GM21576 (cell line): ENCODE measurements around the gene ANTXR2.

Source experiments
- ATAC-seq: cut with Tn5 transposase; IDR thresholded peaks from one replicate; pipeline ENCODE4 v1.9.1; 2021; ENCODE audit warnings: mild to moderate bottlenecking, moderate library complexity; ENCODE audit not compliant: unreplicated experiment

The ANTXR2 gene

DNA sequence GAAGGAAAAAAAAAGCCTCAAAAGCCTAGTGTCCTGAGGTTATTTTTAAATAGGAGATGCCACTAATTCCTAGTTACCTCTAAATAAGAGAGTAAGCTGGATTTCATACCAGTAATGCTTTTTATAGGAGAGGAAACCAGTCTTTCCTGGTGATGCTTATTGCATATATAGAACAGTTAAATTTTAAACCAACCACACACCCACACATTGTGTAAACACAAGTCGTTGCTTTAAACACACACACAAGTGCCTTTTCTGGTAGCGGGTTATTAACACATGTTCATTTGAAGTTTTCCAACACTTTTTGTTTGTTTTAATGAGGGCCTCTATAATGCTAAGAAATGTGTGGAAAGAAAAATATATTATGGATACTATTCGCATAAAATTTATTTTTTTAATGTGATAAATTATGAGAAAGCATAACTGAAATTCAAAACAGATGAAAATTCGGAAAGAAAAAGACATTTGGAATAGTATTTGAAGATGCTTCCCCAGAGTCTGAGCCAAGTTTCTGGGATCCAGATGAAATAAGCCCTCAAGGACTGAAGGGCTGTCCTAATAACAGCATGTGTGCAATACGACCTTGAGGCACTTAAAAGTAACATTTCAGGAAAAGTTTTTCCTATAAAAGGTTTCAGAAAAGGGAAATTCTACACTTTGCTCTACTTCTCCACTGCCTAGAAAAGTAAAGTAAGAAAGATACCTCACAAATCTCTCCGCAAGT is 2.0 kb downstream of the ANTXR2 start:
- ATAC-seq, result no peak

DNA sequence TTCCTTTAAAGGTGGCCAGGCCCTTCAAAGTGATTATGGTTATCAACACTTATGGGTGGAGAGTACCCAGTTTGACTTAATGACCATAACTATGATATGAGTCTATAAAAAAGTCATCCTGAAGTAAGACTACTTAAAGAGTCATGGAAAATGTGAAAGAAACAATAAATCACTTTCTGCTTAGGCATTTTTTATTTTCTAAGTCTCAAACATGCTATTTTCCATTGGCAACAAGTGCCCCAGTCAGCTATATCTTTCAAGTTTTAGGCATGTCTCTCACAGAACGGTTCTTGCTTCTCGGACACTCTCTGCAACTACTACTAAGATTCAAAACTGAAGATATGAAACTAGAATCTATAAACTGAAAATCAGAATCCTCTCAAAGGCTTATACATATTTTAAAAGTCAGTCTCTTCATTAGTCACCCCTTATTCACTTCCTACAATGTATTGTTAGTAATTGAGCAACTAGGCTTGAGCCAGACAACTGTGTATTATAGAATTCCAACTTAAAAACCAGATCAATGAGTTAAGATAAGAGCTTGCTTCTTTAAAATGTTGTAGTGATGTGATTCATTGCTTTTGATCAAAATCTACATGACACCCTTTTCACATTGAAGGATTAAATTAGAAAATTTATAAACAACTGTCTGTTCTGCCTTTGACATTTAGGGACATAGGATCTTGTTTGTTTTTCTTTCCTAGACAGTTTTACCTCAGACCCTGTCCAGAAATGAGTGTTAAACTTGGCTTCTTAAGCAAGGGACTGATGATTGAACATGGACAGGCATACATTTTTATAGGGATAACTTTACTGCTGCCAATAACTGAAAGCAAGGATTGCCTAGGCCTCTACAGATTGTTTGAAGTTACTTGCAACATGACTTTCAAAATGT is 2.9 kb downstream of the ANTXR2 start:
- ATAC-seq, result peak; percentile 33

- ATAC-seq, result no peak
Measured at GRCh38 chr4:80069108-80069836, 3.8 kb downstream of the ANTXR2 start.

DNA sequence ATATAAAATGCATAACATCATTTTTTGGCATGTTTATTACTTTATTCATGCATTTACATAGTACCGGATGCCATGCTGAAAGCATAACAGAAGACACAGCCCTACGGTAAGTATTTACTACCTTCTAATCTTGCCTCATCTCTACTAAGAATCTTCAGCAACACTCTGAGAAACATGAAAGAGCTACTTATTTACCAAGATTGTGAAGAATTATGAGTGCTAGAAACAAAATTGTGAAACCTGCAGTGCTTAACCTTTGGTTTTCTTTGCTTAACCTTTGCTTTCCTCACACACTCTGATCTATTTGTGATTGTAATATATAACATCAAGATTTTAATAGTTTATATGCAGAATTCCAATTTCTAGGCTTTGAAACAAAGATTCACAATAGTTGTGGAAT is 7.4 kb downstream of the ANTXR2 start:
- ATAC-seq, result no peak

GRCh38 chr4:80062527-80062926 is 10.5 kb downstream of the ANTXR2 start:
- ATAC-seq, result no peak

DNA sequence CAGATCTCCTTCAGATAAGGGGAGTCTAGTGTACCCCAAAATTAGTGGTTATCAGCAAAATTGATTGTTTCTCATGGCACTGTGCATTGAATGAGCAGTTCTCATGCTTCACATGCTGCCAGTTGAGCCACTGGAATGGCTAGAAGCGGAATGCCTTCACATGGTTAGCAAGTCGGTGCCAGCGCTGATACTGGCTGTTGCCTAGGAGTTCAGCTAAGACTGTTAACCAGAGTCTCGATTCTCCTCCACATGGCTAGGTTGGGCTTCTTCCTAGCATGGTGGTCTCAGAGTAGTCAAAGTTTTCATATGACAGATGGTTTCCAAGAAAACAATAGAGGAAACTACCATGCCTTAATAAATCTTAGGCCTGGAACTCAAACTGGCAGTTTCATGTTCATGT is 12.2 kb downstream of the ANTXR2 start:
- ATAC-seq, result no peak

GRCh38 chr4:80058740-80059139 is 14.3 kb downstream of the ANTXR2 start:
- peak; percentile 99 for ATAC-seq

DNA sequence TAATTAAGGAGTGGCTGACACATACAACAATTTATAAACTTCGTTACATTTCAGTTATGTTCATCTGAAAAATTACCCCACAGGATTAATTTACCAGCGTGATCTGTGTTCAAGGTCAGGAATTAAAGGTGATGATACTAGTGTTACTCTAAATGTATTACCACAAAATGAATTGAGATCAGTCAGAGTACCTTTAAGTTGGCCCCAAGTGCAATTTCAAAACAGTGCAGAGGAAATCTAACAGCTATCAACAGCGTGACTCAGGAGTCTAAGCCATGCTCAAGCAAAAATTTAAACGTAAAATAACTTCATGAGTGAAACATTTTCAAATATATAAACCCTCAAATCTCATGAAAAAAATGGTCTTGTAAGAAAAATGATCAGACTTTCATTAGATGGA is 18.7 kb downstream of the ANTXR2 start:
- ATAC-seq, result no peak

DNA sequence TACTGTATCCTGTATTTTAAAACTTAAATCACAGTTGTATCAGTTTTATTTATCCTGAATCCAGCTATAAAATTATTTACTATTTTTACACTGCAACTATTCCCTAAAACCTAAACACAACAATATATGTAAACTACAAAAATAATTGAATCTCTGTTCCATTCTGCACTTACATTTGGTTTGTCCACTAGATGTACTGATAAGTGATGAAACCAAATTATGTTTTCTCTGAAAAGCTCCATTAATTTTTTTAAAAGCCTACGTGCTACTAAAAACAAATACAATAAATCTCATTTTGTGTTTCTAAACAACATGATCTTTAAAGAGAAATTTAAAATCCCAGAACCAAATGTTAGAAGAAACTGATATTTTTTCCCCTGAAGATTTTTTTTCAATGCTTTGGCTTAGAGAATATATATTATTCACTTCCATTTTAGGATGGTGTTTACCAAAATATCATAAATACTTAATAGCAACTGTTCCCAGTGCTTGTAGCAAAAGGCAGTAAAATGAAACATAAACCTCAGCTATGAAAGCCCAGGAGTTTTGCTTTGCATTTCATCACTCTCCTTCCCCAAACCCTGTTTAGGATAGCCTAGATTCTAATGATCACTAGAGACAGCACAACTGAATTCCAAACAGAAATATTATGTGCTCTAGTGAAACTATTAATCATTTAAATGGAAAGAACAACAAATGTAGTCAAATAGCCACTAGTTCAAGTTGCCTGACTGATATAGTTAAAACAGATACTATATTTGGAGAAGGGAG is 19.7 kb downstream of the ANTXR2 start:
- no peak for ATAC-seq

DNA sequence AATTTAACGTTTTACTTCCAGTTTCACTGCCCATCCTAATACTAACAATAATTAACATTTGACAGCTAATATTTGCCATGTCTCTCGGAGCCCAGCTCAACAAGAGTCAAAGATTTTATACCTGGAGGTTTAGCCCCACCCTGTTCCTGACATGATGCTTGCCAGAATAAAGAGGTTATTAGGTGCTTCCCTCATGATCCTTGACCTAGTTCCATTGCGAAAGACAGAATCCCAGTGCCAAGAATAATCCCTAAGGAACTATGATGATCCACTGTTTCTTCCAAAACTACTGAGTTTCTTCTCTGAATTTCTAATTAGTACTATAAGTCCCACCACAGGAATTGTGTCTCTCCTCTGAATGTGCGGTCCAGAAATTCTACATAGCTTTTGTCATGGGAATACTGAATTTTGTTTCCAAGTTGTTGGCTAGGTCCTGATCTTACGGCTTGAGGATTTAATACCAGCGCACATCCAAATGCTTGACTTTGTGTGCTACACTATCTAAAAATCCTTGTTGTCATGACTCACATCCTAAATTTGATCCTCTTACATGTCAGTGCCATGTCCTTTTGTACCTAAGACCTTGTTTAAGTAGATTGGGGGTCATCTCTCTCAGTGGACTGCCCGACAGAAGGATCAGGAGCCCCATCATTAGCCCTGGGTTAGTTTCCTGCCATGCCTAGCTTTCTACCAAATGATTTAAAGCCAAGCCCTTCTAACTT is 23.1 kb downstream of the ANTXR2 start:
- ATAC-seq, result no peak

DNA sequence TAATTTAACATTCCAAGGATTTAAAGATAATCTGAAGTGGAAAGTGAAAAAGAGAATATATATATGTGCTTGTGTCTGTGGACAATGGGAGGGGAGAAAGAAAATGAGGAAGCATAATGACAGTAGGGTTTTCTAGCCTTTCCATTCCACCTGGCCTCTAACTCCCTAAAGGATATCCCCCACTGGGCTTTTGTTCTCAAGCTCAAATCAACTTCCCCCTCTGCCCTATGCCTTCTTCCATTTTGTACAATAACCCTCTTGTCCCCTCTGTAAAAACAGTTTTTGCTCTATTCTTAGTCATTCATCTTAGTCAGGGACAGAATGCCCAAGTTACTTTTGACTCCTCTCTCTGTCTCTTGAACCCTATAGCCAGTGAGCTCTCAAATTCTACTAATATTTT is 23.6 kb downstream of the ANTXR2 start:
- ATAC-seq, result no peak

DNA sequence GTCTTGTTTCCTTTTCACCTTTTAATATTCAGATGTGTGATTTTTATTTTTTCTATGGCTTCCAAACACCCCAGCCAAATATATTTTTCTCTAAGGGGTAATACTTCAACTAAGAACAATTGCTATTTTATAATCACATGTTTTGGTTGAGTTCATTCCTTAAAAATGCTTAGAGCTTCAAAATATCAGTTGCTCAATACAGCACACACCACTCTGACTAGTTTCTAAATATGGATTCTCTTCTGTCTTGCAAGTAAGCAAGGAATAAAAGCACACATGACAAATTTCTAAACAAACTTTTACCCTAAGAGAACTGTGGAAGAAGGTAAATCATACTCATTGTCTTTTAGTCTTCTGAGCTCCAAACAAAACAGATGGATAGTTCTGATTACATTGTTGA is 27.2 kb downstream of the ANTXR2 start:
- ATAC-seq, result no peak

DNA sequence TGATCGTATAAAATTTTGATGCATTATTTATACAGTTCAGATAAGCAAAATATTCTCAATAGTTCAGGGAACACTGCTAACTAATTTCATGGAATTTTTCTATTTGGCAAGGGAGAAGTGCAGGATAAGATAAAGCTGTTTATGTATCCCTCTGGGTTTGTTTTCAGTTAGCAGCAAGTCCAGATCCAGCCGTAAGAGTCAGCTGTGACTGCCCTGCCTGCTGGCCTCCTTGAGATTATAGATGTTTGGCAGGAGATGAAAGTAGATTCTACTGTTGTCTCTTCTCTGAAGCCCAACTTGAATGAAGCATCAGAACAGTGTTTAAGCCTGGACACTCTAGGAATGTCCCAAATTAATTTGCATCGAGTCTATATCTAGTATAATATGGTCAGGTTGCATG is 29.5 kb downstream of the ANTXR2 start:
- ATAC-seq, result no peak

DNA sequence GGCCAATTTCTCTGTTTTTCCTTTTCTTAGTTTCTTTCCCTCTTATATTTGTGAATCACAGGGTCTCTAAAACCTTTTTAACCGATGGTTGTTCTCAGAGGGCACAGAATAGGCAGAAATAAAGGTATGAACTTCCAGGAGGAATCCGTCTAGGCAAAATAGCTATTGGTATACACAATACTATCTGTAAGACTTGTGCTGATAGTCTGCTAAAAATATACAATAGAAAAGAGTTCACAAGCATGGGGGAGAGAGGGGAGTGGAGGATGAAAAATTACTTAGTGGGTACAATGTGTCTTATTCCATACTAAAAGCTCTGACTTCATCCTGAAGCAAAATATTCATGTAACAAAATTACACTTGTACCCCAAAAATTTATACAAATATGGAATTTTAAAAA is 30.2 kb downstream of the ANTXR2 start:
- ATAC-seq, result no peak

DNA sequence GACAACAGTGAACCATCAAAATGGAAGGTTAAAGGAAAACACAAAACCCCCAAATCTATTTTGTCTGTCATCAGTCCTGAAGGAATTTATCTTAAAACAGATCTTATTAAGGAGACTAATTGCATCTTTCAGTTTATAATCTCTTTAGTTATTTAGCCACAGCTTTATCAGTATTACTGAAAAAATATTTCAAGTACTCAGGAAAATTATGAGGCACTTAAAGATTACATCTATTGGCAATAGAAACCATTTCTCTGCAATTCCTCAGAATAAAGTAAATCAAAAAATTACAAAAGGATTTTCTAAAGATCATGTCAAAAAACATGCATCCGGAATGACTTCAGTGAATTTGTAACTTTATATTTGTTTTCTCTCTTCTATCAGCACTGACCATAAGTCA is 35.2 kb downstream of the ANTXR2 start:
- no peak for ATAC-seq

DNA sequence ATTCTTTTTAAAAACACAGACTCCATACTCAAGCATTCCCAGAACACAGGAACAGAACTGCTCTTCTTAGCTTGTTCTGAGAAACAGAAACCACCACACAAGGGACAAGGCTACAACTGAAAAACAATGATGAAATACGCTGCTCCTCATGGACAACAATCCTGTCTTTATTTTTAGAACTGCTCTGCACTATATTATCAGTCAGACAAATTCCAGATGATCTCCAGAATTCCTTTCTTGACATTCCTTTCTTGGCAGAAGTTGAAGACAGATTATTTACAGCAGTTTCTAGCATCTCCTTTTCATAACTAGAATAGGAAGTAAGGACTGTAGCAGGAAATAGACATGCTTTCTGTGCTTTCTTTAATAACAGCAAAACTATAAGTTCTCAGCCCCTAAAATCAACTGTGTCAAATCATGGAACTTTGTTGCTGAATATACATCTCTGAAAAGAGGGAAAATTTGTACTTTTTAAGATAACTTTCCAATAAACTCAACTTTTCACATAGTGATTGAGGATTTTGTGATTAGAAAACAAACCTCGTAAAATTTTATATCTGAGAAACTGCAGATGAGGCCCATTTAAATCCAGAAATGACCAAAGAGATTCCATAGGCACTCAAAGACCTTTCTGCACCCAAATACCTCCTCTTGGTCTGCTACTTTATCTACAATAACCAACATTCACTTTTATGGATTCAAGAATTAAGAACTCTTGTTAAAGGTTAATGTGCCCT is 35.9 kb downstream of the ANTXR2 start:
- no peak for ATAC-seq

- no peak for ATAC-seq
Measured at GRCh38 chr4:80036306-80036705, 36.7 kb downstream of the ANTXR2 start.

DNA sequence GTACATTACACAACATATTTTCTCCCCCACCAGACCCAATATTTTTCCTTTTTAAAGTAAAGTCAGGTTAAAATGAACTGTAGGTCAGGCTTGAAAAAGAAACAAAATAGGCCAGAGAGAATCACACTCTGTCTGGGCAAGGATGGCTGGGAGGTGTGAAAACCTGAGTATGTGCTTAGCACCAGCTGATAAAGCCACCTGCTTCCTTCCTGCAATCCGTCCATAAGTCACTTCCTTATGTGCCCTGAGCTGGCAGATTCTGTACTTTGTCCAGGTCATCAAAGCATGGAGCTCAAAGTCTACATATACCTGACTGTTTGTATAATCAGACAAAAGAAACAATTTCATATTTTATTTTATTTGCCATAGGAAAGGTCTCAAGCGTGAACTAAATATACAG is 37.7 kb downstream of the ANTXR2 start:
- ATAC-seq, result no peak

- no peak for ATAC-seq
Measured at GRCh38 chr4:80033581-80033980, 39.4 kb downstream of the ANTXR2 start.

DNA sequence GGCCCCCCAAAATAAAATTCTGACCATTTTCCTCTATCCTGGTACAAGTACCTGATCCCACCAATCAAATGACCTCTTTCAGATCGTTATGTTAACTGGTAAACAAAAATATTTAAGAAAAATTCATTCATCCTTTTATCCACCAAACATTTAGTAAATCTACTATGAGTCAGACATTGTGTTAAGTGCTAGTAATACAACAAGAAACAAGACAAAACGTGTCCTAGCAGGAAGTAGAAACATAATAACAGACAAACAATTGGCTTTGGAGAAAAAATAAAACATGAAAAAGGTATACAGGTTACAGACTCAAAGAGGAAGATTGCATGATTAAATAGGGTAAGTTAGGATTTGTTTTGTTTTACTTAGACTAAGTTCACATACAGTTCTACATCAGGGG is 43.7 kb downstream of the ANTXR2 start:
- no peak for ATAC-seq
